Kidney (tissue), 14 donors: ENCODE measurements around the gene CCL5. TPM values are rescaled to one million over a fixed set of nuclear protein-coding genes. Genes with fewer than 3 reads are reported as not detected.

Source experiments
- DNase-seq, 5 donors: peaks; one replicate each; pipeline ENCODE4 v3.0.0-alpha.2; 2013 to 2020
- FAIRE-seq: peaks from 2 replicates; lab custom pipeline; 2012; peaks lifted over from hg19 to GRCh38; lab: Jason Lieb, UNC
- H3K27ac ChIP-seq, 2 donors: one replicate each; pipeline ENCODE4 v1.7.0; 2013; ENCODE audit warnings: low read depth in 2 of 2, low read length in 2 of 2, inconsistent platforms in 1 of 2
- H3K27me3 ChIP-seq: one replicate; pipeline ENCODE4 v1.7.1; 2013; ENCODE audit warnings: low read length, inconsistent platforms; ENCODE audit not compliant: control insufficient read depth, insufficient read depth
- H3K36me3 ChIP-seq, 3 donors: one replicate each; pipeline versions ENCODE4 v1.7.0 to v1.7.1; 2013; ENCODE audit warnings: low read length in 3 of 3, control low read depth in 1 of 3, inconsistent platforms in 1 of 3; ENCODE audit not compliant: insufficient read depth in 3 of 3, control insufficient read depth in 2 of 3
- H3K4me1 ChIP-seq, 3 donors: one replicate each; pipeline versions ENCODE4 v1.7.0 to v1.7.1; 2013; ENCODE audit warnings: low read length in 3 of 3, inconsistent platforms in 1 of 3, low read depth in 1 of 3; ENCODE audit not compliant: control insufficient read depth in 2 of 3, insufficient read depth in 2 of 3
- H3K4me3 ChIP-seq, 3 donors: one replicate each; pipeline versions ENCODE4 v1.7.0 to v1.8.1; 2013; ENCODE audit warnings: low read length in 3 of 3, control low read depth in 1 of 3, inconsistent platforms in 1 of 3
- H3K9ac ChIP-seq, 3 donors: one replicate each; pipeline versions ENCODE4 v1.7.0 to v1.7.1; 2013; ENCODE audit warnings: low read length in 3 of 3, control low read depth in 1 of 3, inconsistent platforms in 1 of 3
- H3K9me3 ChIP-seq, 3 donors: one replicate each; pipeline versions ENCODE4 v1.7.0 to v1.7.1; 2013; ENCODE audit warnings: low read length in 3 of 3, control low read depth in 1 of 3, inconsistent platforms in 1 of 3; ENCODE audit not compliant: control insufficient read depth in 2 of 3, insufficient read depth in 1 of 3
- intact Hi-C: fragments of 100-400 bp; cut with DNase I; formaldehyde crosslinking; loops from one replicate; pipeline ENCODE4 v1.11.1; 2022
- polyA plus RNA-seq: library from polyadenylated mRNA; stranded (reverse); fragments of 350-450 nt; fragmentation: Illumina TruSeq; extraction: RNeasy Lipid Tissue Mini Kit (QIAGEN cat#74804); gene quantifications from one replicate; pipeline ENCODE4 v1.2.3, GENCODE V29; 2014; ENCODE audit warnings: low read depth, low replicate concordance; ENCODE audit not compliant: insufficient read depth
- total RNA-seq: library from RNA; stranded (reverse); fragmentation: NEBNext Ultra II Directional; extraction: Animal tissue kit (Norgen Biotek cat#: 25700); gene quantifications from one replicate; pipeline ENCODE4 v1.2.1, GENCODE V29; 2021
- TF ChIP-seq, protein P1 (sequence below): IDR thresholded peaks from 3 replicates; pipeline ENCODE4 v1.5.1; 2012; ENCODE audit warnings: mild to moderate bottlenecking, moderate library complexity, borderline replicate concordance; ENCODE audit not compliant: insufficient read depth; ENCODE audit errors: extremely low read depth
- donor health status: control.
- donor health status: control.
- donor health status: control.
- donor health status: control.
- donor health status: control.
- donor health status: DM: yes; HTN: yes; CAD: no.
- donor health status: Normal renal cell carcinoma (clear cell type).

CCL5 gene
- total and polyA plus RNA-seq, 2 donors from 2014 or later = 4.2 to 10.3 TPM

DNA sequence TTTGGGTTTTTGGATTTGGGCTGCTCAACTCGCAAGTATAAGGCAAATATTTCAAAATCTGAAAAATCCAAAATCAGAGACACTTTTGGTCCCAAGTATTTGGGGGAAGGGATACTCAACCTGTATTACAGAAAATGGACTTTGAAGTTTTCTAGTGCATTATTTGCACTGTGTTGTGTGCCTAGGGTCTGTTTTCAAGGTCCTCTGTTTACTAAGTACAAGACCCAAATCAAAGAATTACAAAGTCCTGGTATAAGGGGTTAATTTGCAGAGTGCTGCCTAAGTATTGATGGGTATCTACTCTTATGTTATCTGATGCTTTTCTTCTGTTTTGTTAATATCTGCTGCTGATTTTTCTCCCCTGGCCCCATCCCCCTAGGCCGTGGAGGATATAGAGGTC is 36.5 kb downstream of the CCL5 start:
- Histone ChIP-seq H3K4me3 (no peak overlapping the region), H3K9me3 (no peaks in the 10 kb centered on the region), H3K27ac (no peak overlapping the region), H3K36me3 (peaks cover 16 to 56% (median 39%) of the 10 kb centered on the region in 3 donors), H3K4me1 (no peaks in the 10 kb centered on the region), H3K9ac (no peak overlapping the region), H3K27me3 (no peaks in the 10 kb centered on the region)
- FAIRE-seq = no peak
- TF ChIP-seq, protein P1, sequence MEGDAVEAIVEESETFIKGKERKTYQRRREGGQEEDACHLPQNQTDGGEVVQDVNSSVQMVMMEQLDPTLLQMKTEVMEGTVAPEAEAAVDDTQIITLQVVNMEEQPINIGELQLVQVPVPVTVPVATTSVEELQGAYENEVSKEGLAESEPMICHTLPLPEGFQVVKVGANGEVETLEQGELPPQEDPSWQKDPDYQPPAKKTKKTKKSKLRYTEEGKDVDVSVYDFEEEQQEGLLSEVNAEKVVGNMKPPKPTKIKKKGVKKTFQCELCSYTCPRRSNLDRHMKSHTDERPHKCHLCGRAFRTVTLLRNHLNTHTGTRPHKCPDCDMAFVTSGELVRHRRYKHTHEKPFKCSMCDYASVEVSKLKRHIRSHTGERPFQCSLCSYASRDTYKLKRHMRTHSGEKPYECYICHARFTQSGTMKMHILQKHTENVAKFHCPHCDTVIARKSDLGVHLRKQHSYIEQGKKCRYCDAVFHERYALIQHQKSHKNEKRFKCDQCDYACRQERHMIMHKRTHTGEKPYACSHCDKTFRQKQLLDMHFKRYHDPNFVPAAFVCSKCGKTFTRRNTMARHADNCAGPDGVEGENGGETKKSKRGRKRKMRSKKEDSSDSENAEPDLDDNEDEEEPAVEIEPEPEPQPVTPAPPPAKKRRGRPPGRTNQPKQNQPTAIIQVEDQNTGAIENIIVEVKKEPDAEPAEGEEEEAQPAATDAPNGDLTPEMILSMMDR = no peak
- intact Hi-C loops = no loop called here
- no peak for DNase-seq

DNA sequence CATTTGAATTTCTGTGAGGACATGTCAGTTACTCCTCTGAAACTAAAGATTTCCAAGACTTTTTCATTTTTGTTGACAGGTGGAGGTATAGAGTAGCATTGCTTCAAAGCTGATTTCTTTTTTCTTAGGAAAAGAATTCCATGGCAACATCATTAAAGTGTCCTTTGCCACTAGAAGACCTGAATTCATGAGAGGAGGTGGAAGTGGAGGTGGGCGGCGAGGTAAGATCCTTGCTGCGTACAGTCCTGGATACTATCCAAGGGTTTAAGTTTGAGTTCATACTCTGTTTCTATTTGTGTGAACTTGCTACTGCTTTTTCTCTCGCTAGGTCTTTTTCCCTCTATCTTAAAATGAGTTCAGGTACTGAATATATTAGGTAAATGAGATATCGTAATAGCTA is 37.9 kb downstream of the CCL5 start:
- H3K4me3 ChIP-seq = no peak overlapping the region
- DNase-seq = no peak
- intact Hi-C loops = no loop called here
- no peaks in the 10 kb centered on the region for H3K27me3 ChIP-seq
- no peak overlapping the region for H3K27ac ChIP-seq
- peaks cover 20 to 59% (median 40%) of the 10 kb centered on the region in 3 donors for H3K36me3 ChIP-seq
- FAIRE-seq = no peak
- no peaks in the 10 kb centered on the region for H3K9me3 ChIP-seq
- TF ChIP-seq, protein P1 = no peak
- H3K9ac ChIP-seq = no peak overlapping the region
- H3K4me1 ChIP-seq = no peaks in the 10 kb centered on the region

DNA sequence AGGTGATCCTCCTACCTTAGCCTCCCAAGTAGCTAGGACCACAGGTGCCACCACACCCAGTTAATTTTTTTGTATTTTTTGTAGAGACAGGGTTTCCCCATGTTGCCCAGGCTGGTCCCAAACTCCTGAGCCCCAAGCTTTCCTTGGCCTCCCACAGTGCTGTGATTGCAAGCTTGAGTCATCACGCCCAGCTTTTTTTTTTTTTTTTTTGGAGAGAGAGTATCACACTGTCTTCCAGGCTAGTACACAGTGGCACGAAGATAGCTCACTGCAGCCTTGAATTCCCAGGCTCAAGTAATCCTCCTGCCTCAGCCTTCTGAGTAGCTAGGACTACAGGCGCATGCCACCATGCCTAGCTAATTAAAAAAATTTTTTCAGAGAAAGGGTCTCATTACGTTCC is 38.7 kb downstream of the CCL5 start:
- no peak for FAIRE-seq
- intact Hi-C loops = no loop called here
- Histone ChIP-seq H3K9me3 (no peaks in the 10 kb centered on the region), H3K27ac (no peak overlapping the region), H3K36me3 (peaks cover 21 to 65% (median 41%) of the 10 kb centered on the region in 3 donors), H3K4me3 (no peak overlapping the region), H3K27me3 (no peaks in the 10 kb centered on the region), H3K9ac (no peak overlapping the region), H3K4me1 (no peaks in the 10 kb centered on the region)
- TF ChIP-seq, protein P1 = no peak
- DNase-seq = no peak

DNA sequence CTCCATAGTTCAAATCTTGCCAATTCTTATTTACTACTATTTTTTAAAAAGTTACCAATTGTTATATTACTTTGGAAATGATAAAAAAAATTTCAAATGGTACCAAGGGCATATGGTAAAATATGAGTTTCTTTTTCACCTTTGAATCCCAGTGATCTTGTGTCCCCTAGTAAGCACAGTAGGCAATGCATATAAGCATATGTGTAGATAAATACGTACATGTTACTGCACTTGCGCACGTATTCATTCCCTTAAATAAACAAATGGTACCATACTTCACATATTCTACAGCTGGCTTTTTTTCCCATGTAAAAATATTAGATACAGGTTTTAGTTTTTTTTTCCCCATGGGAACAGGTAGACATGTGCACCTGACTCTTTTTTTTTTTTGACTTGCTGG is 39.1 kb downstream of the CCL5 start:
- Histone ChIP-seq H3K27ac (no peak overlapping the region), H3K4me1 (no peaks in the 10 kb centered on the region), H3K4me3 (no peak overlapping the region), H3K9ac (no peak overlapping the region), H3K36me3 (peaks cover 24 to 63% (median 42%) of the 10 kb centered on the region in 3 donors), H3K9me3 (no peaks in the 10 kb centered on the region), H3K27me3 (no peaks in the 10 kb centered on the region)
- intact Hi-C loops = no loop called here
- DNase-seq (no peak), FAIRE-seq (no peak)
- TF ChIP-seq, protein P1 = no peak
